ENCODE measurements around the gene CKM. TPM values are rescaled to one million over a fixed set of nuclear protein-coding genes. Genes with fewer than 3 reads are reported as not detected.
A peak's percentile ranks its signal among the peaks of the same experiment; 100 is the strongest.

The CKM gene
- total RNA-seq, 1 experiment from 2014 or later: not detected

DNA sequence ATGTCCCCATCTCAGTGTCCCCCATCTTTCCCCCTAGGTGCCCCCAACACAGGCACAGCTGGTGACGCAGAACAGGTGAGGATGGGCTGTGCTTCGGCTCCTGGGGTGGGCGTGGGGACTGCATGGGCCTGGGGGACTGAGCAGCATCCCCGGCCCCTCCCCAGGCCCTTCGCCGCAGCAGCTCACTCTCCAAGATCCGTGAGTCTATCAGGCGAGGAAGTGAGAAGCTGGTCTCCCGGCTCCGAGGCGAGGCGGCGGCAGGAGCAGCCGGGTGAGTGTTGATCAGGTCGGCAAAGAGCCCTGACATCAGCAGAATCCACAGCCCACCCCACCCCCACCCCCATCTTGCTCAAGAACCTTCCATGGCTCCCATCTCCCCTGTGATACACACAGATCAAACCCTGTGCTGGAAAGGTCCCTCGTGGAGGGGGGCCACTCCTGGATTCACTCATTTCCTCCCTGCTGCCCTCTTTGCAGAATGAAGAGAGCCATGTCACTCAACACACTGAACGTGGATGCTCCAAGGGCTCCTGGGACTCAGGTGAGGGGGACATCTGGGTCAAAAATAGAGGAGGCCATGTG is 27.9 kb upstream of the CKM start:
- intact Hi-C loops (cut with micrococcal nuclease; ENCODE audit: unreplicated experiment): no loop called here
- no peak overlapping the region for H3K27ac Mint-ChIP-seq (ENCODE audit: unreplicated experiment)
- ChIA-PET POLR2A (no interaction called here), CTCF (interaction anchor here (0.7 kb wide), 1 partner anchor 97 kb away, joined by 3 read pairs; no protein-coding TSS in a partner anchor)
- Histone ChIP-seq H3K9me3 (no peaks in the 10 kb centered on the region), H3K4me1 (no peaks in the 10 kb centered on the region; the same call in 1 of the 2 replicates), H3K36me3 (ENCODE audit: control insufficient read depth, insufficient read depth, low read length) (no peaks in the 10 kb centered on the region; the same call in 1 of the 2 replicates), H3K4me3 (ENCODE audit: low read depth, low read length) (no peak overlapping the region), H3K27me3 (replicated peaks; ENCODE audit: control insufficient read depth, insufficient read depth, low read length) (no peaks in the 10 kb centered on the region)
- no peak for DNase-seq
- H3K27me3 Mint-ChIP-seq (ENCODE audit: insufficient read depth, unreplicated experiment): no peaks in the 10 kb centered on the region
- no peak overlapping the region for H3K4me3 Mint-ChIP-seq (ENCODE audit: unreplicated experiment)
- H3K36me3 Mint-ChIP-seq (ENCODE audit: insufficient read depth, unreplicated experiment): peaks cover 68% of the 10 kb centered on the region
- TSS peak; percentile 22 for BruUV-seq (replicated peaks)
- H3K9me3 Mint-ChIP-seq (ENCODE audit: unreplicated experiment): no peaks in the 10 kb centered on the region
- TF ChIP-seq, protein P1, sequence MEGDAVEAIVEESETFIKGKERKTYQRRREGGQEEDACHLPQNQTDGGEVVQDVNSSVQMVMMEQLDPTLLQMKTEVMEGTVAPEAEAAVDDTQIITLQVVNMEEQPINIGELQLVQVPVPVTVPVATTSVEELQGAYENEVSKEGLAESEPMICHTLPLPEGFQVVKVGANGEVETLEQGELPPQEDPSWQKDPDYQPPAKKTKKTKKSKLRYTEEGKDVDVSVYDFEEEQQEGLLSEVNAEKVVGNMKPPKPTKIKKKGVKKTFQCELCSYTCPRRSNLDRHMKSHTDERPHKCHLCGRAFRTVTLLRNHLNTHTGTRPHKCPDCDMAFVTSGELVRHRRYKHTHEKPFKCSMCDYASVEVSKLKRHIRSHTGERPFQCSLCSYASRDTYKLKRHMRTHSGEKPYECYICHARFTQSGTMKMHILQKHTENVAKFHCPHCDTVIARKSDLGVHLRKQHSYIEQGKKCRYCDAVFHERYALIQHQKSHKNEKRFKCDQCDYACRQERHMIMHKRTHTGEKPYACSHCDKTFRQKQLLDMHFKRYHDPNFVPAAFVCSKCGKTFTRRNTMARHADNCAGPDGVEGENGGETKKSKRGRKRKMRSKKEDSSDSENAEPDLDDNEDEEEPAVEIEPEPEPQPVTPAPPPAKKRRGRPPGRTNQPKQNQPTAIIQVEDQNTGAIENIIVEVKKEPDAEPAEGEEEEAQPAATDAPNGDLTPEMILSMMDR (IDR thresholded peaks at IDR 0.05; ENCODE audit: insufficient read depth in 1 of 2, low read depth in 1 of 2, low read length in 1 of 2, severe bottlenecking in 1 of 2, unreplicated experiment in 1 of 2): no peak
- H3K4me1 Mint-ChIP-seq (ENCODE audit: low read depth, unreplicated experiment): peaks cover 6% of the 10 kb centered on the region

- no peaks in the 10 kb centered on the region; the same call in 1 of the 2 replicates for H3K36me3 ChIP-seq (ENCODE audit: control insufficient read depth, insufficient read depth, low read length)
- no peaks in the 10 kb centered on the region for H3K9me3 ChIP-seq
- Mint-ChIP-seq H3K4me3 (ENCODE audit: unreplicated experiment) (no peak overlapping the region), H3K27ac (ENCODE audit: unreplicated experiment) (peak overlapping the region; percentile 56), H3K4me1 (ENCODE audit: low read depth, unreplicated experiment) (peaks cover 13% of the 10 kb centered on the region), H3K27me3 (ENCODE audit: insufficient read depth, unreplicated experiment) (no peaks in the 10 kb centered on the region), H3K9me3 (ENCODE audit: unreplicated experiment) (no peaks in the 10 kb centered on the region), H3K36me3 (ENCODE audit: insufficient read depth, unreplicated experiment) (peaks cover 62% of the 10 kb centered on the region)
- BruUV-seq (replicated peaks): no TSS peak
- CTCF ChIA-PET: no interaction called here
- H3K4me1 ChIP-seq: peaks cover 6% of the 10 kb centered on the region; the same call in 1 of the 2 replicates
- intact Hi-C loops (cut with micrococcal nuclease; ENCODE audit: unreplicated experiment): no loop called here
- TF ChIP-seq, protein P1 (IDR thresholded peaks at IDR 0.05; ENCODE audit: insufficient read depth in 1 of 2, low read depth in 1 of 2, low read length in 1 of 2, severe bottlenecking in 1 of 2, unreplicated experiment in 1 of 2): no peak
- H3K4me3 ChIP-seq (ENCODE audit: low read depth, low read length): no peak overlapping the region
- DNase-seq: no peak
- POLR2A ChIA-PET: no interaction called here
- H3K27me3 ChIP-seq (replicated peaks; ENCODE audit: control insufficient read depth, insufficient read depth, low read length): no peaks in the 10 kb centered on the region
Observed at GRCh38 chr19:45349430-45349941, 26.8 kb upstream of the CKM start.

GRCh38 chr19:45349126-45349415 is 26.4 kb upstream of the CKM start:
- Mint-ChIP-seq H3K27me3 (ENCODE audit: insufficient read depth, unreplicated experiment) (no peaks in the 10 kb centered on the region), H3K27ac (ENCODE audit: unreplicated experiment) (peak overlapping the region; percentile 56), H3K4me1 (ENCODE audit: low read depth, unreplicated experiment) (peaks cover 13% of the 10 kb centered on the region), H3K4me3 (ENCODE audit: unreplicated experiment) (no peak overlapping the region), H3K9me3 (ENCODE audit: unreplicated experiment) (no peaks in the 10 kb centered on the region), H3K36me3 (ENCODE audit: insufficient read depth, unreplicated experiment) (peaks cover 62% of the 10 kb centered on the region)
- TF ChIP-seq, protein P1 (IDR thresholded peaks at IDR 0.05; ENCODE audit: insufficient read depth in 1 of 2, low read depth in 1 of 2, low read length in 1 of 2, severe bottlenecking in 1 of 2, unreplicated experiment in 1 of 2): no peak
- intact Hi-C loops (cut with micrococcal nuclease; ENCODE audit: unreplicated experiment): no loop called here
- POLR2A ChIA-PET: no interaction called here
- H3K9me3 ChIP-seq: no peaks in the 10 kb centered on the region
- no peak for DNase-seq
- BruUV-seq (replicated peaks): no TSS peak
- peaks cover 6% of the 10 kb centered on the region; the same call in 1 of the 2 replicates for H3K4me1 ChIP-seq
- no peaks in the 10 kb centered on the region for H3K27me3 ChIP-seq (replicated peaks; ENCODE audit: control insufficient read depth, insufficient read depth, low read length)
- H3K4me3 ChIP-seq (ENCODE audit: low read depth, low read length): no peak overlapping the region
- H3K36me3 ChIP-seq (ENCODE audit: control insufficient read depth, insufficient read depth, low read length): no peaks in the 10 kb centered on the region; the same call in 1 of the 2 replicates
- CTCF ChIA-PET: no interaction called here
